Measurements from ENCODE around the gene MCTP1.

DNA sequence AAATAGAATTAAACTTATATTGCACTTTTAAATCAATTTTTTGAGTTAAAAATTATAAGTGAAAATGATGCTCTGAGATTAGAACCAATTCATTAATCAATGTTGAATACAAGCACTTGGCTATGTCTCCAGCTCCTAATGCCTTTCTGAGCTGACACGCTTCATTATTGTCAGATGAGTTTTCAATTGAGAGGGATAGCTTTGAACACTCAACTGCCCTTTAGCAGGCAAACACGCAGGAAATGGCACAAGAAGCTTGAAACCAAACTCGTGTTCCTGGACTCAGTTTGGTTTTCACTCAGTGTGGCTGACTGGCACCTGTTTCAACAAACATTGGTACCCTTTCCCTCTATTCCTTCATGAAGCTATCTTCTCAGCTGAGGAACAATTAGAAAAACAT, 109.8 kb downstream of the MCTP1 start:
- TF ChIP-seq, protein P1, sequence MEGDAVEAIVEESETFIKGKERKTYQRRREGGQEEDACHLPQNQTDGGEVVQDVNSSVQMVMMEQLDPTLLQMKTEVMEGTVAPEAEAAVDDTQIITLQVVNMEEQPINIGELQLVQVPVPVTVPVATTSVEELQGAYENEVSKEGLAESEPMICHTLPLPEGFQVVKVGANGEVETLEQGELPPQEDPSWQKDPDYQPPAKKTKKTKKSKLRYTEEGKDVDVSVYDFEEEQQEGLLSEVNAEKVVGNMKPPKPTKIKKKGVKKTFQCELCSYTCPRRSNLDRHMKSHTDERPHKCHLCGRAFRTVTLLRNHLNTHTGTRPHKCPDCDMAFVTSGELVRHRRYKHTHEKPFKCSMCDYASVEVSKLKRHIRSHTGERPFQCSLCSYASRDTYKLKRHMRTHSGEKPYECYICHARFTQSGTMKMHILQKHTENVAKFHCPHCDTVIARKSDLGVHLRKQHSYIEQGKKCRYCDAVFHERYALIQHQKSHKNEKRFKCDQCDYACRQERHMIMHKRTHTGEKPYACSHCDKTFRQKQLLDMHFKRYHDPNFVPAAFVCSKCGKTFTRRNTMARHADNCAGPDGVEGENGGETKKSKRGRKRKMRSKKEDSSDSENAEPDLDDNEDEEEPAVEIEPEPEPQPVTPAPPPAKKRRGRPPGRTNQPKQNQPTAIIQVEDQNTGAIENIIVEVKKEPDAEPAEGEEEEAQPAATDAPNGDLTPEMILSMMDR (IDR thresholded peaks at IDR 0.05 in 4 of 5, conservative IDR thresholded peaks at IDR 0.05 in 1 of 5) = no peak
- TF ChIP-seq POLR2A (IDR thresholded peaks at IDR 0.05) = no peak
